ENCODE measurements around the gene CDR2.

DNA sequence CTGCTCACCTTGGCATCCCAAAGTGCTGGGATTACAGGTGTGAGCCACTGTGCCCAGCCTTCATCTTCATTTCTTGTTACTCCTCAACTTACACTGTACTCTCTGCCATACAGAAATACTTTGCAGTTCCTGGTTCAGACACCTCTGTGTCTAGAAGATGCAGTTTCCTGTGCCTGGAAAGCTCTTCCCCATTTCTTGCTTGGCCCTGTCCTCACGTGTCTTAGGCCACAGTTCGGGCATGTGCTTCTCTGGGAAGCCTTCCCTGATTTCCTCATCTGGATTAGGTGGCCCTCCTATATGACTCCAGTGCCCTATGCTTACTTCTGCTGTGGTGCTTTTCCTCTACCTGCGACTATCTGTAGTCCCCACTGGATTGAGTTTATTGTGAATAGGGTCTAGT lies 26.5 kb upstream of the CDR2 start:
- TF ChIP-seq EZH2 (IDR thresholded peaks at IDR 0.05; ENCODE audit: borderline replicate concordance) = no peak
- TF ChIP-seq, protein P1, sequence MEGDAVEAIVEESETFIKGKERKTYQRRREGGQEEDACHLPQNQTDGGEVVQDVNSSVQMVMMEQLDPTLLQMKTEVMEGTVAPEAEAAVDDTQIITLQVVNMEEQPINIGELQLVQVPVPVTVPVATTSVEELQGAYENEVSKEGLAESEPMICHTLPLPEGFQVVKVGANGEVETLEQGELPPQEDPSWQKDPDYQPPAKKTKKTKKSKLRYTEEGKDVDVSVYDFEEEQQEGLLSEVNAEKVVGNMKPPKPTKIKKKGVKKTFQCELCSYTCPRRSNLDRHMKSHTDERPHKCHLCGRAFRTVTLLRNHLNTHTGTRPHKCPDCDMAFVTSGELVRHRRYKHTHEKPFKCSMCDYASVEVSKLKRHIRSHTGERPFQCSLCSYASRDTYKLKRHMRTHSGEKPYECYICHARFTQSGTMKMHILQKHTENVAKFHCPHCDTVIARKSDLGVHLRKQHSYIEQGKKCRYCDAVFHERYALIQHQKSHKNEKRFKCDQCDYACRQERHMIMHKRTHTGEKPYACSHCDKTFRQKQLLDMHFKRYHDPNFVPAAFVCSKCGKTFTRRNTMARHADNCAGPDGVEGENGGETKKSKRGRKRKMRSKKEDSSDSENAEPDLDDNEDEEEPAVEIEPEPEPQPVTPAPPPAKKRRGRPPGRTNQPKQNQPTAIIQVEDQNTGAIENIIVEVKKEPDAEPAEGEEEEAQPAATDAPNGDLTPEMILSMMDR (IDR thresholded peaks at IDR 0.05; ENCODE audit: poor library complexity) = no peak
- TF ChIP-seq EZH2phosphoT487 (IDR thresholded peaks at IDR 0.05; ENCODE audit: low read depth, severe bottlenecking, unreplicated experiment) = no peak
